DND-41 (cell line): ENCODE measurements around the gene POC1A.

Experiments used
- ATAC-seq: fragments of 200-7000 bp; cut with Tn5 transposase; 3 replicates; pipeline ENCODE4 v1.9.1; 2021; ENCODE audit warnings: low read depth; ENCODE audit not compliant: insufficient read depth
- DNase-seq: peaks from one replicate; pipeline ENCODE4 v3.0.0-alpha.2; 2020
- H2AFZ ChIP-seq: 2 replicates; pipeline ENCODE4 v1.6.0; 2012; ENCODE audit warnings: low read depth, low read length
- H3K27ac ChIP-seq: 2 replicates; pipeline ENCODE4 v1.5.1; 2012; ENCODE audit warnings: low read length, inconsistent platforms
- H3K27me3 ChIP-seq: fragments of 200-600 bp; sonication (generic); 2 replicates; pipeline ENCODE4 v1.6.0; 2012; ENCODE audit warnings: low read length, mild to moderate bottlenecking, inconsistent platforms; ENCODE audit not compliant: insufficient read depth, poor library complexity
- H3K36me3 ChIP-seq: 2 replicates; pipeline ENCODE4 v1.5.1; 2012; ENCODE audit warnings: low read length, inconsistent platforms; ENCODE audit not compliant: insufficient read depth
- H3K4me1 ChIP-seq: 2 replicates; pipeline ENCODE4 v1.5.1; 2012; ENCODE audit warnings: mild to moderate bottlenecking, low read length; ENCODE audit not compliant: insufficient read depth
- H3K4me2 ChIP-seq: 2 replicates; pipeline ENCODE4 v1.6.0; 2012; ENCODE audit warnings: mild to moderate bottlenecking, moderate library complexity, low read length, inconsistent platforms; ENCODE audit not compliant: insufficient read depth
- H3K4me3 ChIP-seq, 2 experiments: fragments of 200-600 bp in 1 of 2; shearing (Covaris generic) in 1 of 2; 2 replicates each; pipeline ENCODE4 v1.5.1; 2012 to 2016; ENCODE audit warnings: inconsistent platforms in 2 of 2, low read length in 2 of 2, mild to moderate bottlenecking in 2 of 2, low read depth in 1 of 2, moderate library complexity in 1 of 2
- H3K79me2 ChIP-seq: 2 replicates; pipeline ENCODE4 v1.6.0; 2012; ENCODE audit warnings: low read length, inconsistent platforms; ENCODE audit not compliant: insufficient read depth
- H3K9ac ChIP-seq: 2 replicates; pipeline ENCODE4 v1.6.0; 2012; ENCODE audit warnings: low read depth, mild to moderate bottlenecking, inconsistent platforms, low read length, moderate library complexity
- H3K9me3 ChIP-seq: 2 replicates; pipeline ENCODE4 v1.5.1; 2012; ENCODE audit warnings: low read length, moderate library complexity, mild to moderate bottlenecking, inconsistent platforms; ENCODE audit not compliant: insufficient read depth, severe bottlenecking
- H4K20me1 ChIP-seq: 2 replicates; pipeline ENCODE4 v1.6.0; 2012; ENCODE audit warnings: low read length; ENCODE audit not compliant: insufficient read depth
- CTCF ChIP-seq: IDR thresholded peaks from 2 replicates; pipeline ENCODE4 v1.5.1; 2012; ENCODE audit warnings: borderline replicate concordance, low read length, moderate library complexity, mild to moderate bottlenecking; ENCODE audit not compliant: poor library complexity, severe bottlenecking; ENCODE audit errors: extremely low read depth
- EZH2 ChIP-seq: IDR thresholded peaks from 3 replicates; pipeline ENCODE4 v1.6.1; 2012; ENCODE audit warnings: borderline replicate concordance, low read depth, mild to moderate bottlenecking, moderate library complexity, low read length, inconsistent platforms; ENCODE audit not compliant: severe bottlenecking

The POC1A gene

GRCh38 chr3:52055537-52056351 lies 98.5 kb downstream of the POC1A start:
- H3K27ac ChIP-seq = peak overlapping the region; percentile 71
- H3K9ac ChIP-seq = peak overlapping the region; percentile 78
- peak overlapping the region; percentile 86 for H2AFZ ChIP-seq
- peak; percentile 48 for DNase-seq
- H3K79me2 ChIP-seq = peaks cover 32% of the 10 kb centered on the region
- TF ChIP-seq EZH2 (no peak), CTCF (peak; percentile 39)
- peaks cover 49% of the 10 kb centered on the region for H3K4me1 ChIP-seq
- H3K4me2 ChIP-seq = peak overlapping the region; percentile 98
- peak; percentile 18; the same call in 2 of the 3 replicates for ATAC-seq
- peaks cover 39% of the 10 kb centered on the region for H3K36me3 ChIP-seq
- peaks cover 46% of the 10 kb centered on the region for H4K20me1 ChIP-seq
- H3K9me3 ChIP-seq = no peaks in the 10 kb centered on the region
- peak overlapping the region; percentile 81 to 97 for H3K4me3 ChIP-seq
- no peaks in the 10 kb centered on the region for H3K27me3 ChIP-seq

DNA sequence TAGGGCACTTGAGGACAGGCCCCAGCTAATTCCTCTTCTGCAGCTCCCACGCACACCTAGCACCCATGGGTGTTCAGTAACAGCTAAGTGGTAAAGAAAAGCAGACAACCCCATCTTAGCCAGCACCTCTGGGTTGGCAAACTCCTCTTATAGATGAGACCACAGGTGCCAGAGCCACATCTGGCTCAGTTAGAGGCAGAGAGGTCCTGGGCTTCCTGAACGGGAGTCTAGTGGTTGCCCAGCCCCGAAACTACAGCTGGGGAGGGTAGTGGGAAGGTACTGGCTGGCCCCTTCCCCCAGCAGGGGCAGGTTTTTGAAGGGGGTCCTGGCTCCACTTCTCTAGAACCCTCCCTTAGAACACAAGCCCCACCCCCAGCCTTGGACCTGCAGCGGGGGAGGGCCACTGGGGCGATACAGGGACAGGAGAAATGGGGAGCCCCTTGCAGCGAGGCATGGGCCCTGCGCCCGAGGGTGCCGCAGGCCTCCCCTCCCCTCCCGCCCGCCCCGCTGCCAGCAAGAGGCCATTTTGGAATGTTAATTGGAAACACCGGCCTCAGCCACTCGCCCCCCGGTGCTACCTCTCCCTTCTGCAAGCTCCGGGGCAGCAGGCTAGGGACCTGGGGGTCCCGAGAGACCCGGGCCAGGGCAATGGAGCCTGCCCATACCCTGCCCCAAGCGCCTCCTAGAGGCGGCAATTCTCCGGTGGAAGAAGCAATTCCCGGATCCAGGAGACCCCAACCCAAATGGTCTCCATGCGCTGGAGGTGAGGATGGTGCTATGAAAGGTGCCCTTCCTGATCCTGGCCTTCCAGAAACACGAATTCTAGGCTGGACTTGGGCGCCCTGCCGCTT lies 99.3 kb downstream of the POC1A start:
- ATAC-seq (no peak), DNase-seq (peak; percentile 33)
- Histone ChIP-seq H2AFZ (peak overlapping the region; percentile 86), H3K9ac (peak overlapping the region; percentile 78), H3K4me2 (peak overlapping the region; percentile 98), H3K4me3 (peak overlapping the region; percentile 81 to 97), H3K27ac (peak overlapping the region; percentile 71), H4K20me1 (peaks cover 49% of the 10 kb centered on the region), H3K27me3 (no peaks in the 10 kb centered on the region), H3K36me3 (peaks cover 47% of the 10 kb centered on the region), H3K79me2 (peaks cover 32% of the 10 kb centered on the region), H3K4me1 (peaks cover 49% of the 10 kb centered on the region), H3K9me3 (no peaks in the 10 kb centered on the region)
- no peak for TF ChIP-seq EZH2
- TF ChIP-seq CTCF = peak; percentile 58

- Histone ChIP-seq H3K27ac (no peak overlapping the region), H3K79me2 (peaks cover 32% of the 10 kb centered on the region), H3K36me3 (peaks cover 57% of the 10 kb centered on the region), H2AFZ (no peak overlapping the region), H3K4me1 (peaks cover 49% of the 10 kb centered on the region), H3K9ac (no peak overlapping the region), H3K27me3 (no peaks in the 10 kb centered on the region), H4K20me1 (peaks cover 55% of the 10 kb centered on the region), H3K4me3 (peak overlapping the region in 1 of 2 experiments; percentile 97; a peak in 1 of 4 replicates), H3K9me3 (no peaks in the 10 kb centered on the region), H3K4me2 (peak overlapping the region; percentile 98; the same call in 1 of the 2 replicates)
- peak; percentile 28 for TF ChIP-seq CTCF
- no peak for TF ChIP-seq EZH2
- DNase-seq (no peak), ATAC-seq (no peak)
Measured at GRCh38 chr3:52053307-52054304, 100.6 kb downstream of the POC1A start.
